NOMO-1 treated with DMSO at 0.1 percent for 48 hours (cell line): ENCODE results near the gene TBX2.
"Not testable (repeated sequence)": the region's sequence is repeated elsewhere in the genome, so short reads cannot be mapped to it uniquely, and the experiment has no call there.

ENCODE experiments used
- DNase-seq: peaks from one replicate; lab custom pipeline; 2025; ENCODE audit not compliant: unreplicated experiment; lab: John Stamatoyannopoulos, UW

Gene TBX2

DNA sequence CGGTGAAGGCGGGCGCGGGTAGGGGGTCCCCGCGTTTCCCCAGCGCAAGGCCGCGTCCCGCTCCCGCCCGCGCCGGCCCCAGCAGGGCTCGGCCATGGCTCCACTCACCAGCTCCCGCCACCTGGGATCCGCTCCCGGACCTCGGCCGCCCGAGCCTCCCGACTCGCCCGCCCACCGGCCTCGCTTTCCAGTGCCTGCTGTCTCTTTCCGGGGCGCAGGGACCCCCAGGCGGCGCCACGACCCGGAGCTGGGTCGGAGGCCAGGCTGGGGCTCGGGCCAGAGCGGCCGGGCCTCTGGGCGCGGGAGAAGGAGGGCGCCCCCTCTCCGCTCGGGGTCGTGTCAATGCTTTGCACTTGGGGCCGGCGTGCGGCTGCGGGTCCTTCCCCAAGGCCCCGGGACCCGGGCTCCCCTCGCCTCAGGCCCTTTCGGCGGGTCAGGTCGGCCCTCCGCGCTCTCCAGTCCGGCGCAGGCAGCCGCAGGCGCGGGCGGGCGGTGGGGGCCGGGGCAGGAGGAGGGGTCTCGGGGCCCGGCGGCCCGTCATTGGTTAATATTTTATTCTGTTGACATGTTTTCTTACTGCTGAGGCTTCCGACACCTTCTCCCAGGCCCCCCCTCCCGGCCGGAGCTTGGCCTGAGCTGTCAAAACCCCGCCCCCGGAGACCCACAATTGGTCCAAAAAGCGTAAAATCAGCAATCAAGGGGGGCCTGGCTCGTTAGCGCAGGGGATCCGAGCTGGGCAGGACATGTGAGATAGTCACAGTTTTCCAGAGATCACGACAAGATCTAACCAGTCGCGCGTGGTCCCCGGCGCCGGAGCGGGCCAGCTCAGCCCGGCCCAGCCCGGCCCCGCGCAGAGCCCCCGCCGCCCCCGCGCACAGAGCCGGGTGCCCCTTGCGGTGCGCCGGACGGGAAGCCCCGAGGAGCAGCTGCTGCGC lies at the start of gene TBX2:
TBX2 (plus strand) TSS at position 713 of the 935 bp plus-strand sequence. CDS start 334 bp downstream, outside the sequence.
- no peak for DNase-seq

DNA sequence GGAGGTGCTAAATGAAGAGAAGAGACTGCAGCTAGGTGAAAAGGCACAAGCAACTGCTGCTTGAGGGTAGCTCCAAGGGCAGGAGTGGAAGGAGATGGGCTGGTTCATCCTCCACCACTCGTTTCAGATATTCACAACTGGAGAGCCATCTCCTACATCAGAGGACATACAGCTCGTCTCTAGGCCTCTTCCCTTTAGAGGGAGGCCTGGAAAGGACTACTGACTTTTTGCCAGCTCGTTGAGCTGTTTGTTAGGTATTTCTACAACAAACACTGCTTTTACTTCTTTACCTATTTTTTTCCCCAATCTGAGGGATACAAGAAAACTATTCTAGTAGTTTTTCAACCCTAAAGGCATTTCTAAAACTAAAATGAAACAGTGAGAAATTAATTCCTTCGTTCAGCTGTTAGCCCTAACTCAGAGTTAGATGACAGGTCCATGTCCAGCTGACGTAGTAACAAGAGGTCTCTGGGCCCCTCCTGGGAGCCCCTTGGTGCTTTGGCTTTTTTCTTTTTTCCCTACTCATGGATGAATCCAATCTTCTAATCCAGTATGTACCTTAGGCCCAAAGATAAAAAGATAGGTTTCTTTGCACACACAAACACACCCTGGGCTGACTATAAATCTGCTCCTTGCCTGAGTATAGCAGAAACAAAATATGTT lies 47.8 kb upstream of the TBX2 start:
- DNase-seq, result no peak

DNA sequence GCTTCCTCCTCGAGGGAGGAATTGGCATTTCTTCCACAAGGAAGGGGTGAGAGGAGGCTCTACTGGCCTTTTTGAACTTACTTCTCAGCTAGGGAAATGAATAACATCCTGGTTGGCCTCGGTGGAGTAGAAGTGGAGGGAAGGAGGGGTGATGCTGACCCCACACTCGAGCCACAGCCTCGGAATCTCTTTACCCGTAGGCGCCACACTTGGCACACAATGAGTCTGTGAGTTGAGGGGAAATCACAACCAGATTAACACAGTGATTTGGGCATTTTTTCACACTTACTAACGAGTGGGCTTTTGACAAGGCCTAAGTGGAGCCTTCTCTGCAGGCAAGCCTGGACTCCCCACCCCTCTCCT lies 47.3 kb upstream of the TBX2 start:
- DNase-seq, result no peak

DNA sequence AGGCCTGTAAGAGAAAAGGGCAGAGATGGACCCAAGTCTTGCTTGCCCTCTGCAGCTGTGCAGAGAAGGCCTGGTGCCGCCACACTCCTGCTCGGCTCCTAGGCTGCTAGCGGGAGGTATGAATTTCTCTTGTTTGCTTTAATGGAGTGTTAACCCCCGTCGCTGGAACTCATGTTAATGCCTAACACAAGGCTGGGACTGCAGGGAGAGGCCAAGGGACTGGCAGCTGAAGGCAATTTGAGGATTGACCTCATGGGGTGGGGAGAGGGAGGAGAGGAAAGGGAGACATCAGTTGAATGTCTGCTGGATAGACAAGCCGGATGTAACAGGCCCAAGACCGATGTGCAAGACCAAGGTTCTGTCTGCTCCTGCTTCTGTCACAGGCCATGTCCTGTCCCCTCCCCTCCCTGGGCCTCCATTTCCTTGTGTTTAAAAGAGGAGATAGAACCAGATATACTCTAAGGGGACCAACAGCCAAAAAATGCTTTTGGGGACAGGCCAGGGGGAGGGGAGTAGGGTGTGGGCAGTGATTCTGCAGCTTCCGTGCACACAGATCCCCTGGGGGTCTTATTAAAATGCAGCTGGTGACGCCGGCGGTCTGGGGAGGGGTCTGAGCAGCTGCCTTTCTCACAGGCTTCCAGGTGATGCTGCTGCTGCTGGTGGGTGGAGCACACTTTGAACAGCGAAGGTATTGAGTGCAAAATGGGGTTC lies 46.7 kb upstream of the TBX2 start:
- DNase-seq, result no peak

DNA sequence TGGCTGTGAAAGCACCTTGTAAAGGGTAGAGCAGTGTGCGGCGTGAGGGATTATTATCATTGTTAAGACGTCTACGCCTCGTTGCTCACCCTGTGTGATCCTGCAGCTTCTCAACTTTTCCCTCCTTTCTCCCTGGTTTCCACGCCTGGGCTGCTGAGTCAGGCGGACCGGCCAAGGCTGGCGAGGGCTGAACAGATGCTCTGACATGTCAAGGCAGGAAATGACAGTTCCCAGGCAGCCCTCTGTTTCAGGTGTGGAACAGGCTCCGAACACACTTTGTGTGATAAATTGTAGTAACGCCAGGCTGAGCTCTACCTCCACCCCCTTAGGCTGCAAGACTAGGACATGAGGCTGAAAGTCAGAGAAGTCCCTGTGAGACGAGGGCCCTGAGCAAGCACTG lies 46.0 kb upstream of the TBX2 start:
- DNase-seq, result no peak

GRCh38 chr17:61354895-61355874 lies 44.5 kb upstream of the TBX2 start:
- no peak for DNase-seq

- DNase-seq, result not testable (repeated sequence)
These were observed 42.6 kb upstream of the TBX2 start for GRCh38 chr17:61357061-61357460.

- DNase-seq, result not testable (repeated sequence)
These were observed 40.1 kb upstream of the TBX2 start for GRCh38 chr17:61359513-61359912.

DNA sequence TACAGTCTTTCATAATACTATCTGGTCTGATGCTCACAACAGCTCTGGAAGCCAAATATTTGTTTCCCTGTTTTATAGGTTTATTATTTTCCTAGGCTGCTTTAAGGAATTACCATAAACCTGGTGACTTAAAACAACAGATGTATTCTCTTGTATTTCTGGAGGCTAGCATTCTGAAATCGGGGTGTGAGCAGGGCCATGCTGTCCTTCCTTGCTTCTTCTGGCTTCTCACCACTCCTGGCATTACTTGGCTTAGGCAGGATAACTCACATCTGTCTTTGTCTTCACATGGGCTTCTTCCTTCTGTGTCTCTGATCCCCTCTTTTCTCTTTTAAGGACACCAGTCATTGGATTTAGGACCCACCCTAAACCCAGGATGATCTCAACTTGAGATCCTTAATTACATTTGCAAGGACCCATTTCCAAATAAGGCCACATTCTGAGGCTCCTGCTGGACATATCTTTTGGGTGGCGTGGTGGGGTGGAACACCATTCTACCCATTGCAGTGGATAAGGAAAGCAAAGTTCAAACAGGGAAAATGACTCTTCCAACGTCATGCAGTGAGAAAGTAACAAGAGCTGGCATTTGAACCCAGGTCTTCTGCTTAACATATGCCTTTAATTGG lies 39.2 kb upstream of the TBX2 start:
- no peak for DNase-seq

DNA sequence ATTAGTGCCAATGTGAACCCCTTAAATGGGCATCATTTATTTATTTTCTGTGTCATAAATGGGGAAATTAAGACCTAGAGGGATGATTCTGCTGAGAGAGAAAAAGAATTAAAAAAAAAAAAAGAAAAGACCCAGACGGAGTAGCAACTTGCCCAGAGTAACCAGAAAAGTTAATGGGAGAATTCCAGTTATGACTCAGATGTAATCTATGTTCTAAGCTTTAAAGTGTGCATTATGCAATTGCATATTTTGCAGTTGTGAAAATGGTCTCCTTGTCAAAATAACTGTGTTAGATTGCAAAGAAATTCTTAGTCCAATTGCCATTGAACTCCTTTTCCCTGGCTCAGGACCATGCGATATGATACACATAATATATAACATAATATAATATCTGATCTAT lies 38.6 kb upstream of the TBX2 start:
- no peak for DNase-seq

GRCh38 chr17:61362396-61362795 lies 37.2 kb upstream of the TBX2 start:
- DNase-seq, result no peak

GRCh38 chr17:61362852-61363600 lies 36.6 kb upstream of the TBX2 start:
- DNase-seq, result no peak

GRCh38 chr17:61363601-61364462 lies 35.8 kb upstream of the TBX2 start:
- DNase-seq, result no peak

- no peak for DNase-seq
These were observed 35.2 kb upstream of the TBX2 start for GRCh38 chr17:61364463-61364846.

DNA sequence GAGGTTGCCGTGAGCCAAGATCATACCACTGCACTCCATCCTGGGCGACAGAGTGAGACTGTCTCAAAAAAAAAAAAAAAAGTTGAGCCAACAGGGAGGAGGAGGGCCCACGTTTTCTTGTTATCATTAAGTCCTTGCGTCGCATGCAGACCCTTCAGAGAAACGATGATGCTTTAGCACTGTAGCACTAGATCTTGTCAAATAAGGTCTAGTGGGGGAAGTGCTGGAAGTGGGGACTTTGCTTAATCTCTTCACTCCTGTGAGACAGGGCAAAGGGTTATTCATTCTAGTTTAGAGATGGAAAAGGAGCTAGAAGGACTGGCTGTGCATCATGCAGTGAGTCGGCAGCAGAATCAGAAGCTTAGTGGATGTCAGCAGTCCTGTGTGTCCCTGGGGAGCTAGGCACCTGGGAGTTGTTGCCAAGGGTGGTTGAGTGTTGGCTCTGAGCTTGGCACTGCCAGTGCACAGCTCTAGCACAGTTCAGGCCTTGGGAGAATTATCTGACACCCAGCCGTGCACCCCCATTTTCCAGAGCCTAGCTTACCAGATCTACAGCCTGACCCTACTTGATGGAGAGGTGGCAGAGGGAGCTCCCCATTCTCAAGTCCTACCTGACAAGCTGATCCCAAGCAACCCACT lies 33.4 kb upstream of the TBX2 start:
- DNase-seq, result no peak

DNA sequence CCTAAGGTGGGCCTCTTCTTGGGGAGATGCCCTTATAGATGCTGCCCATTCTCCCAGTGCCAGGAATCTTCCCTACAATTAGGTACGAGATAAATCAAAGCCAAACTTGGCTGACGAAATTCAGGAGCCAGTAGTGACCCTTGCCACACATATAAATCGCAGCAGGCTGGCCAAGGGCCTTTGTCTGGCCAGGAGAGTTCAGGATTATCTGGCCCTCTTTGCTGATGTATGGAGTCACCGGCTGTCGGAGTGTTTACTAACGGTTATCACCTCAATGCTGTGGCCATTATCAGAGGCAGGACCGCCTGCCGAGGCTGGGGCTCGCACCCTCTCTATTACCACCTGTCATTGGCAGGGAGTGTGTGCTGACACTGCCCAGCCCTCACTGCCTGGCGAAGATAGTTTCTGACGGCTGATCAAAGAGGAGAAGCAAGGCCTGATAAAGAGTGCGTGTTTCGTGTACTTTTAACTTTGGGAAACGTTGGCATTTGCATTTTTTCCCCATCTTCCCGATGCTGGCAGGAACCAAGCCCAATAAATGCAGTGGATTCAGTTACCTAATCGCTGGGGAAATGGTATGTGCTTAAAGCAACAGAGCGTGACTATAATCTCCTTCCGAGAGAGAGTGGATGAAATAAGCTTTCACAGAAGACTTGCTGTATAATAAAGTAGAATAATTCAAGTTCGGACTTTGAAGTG lies 32.8 kb upstream of the TBX2 start:
- no peak for DNase-seq

DNA sequence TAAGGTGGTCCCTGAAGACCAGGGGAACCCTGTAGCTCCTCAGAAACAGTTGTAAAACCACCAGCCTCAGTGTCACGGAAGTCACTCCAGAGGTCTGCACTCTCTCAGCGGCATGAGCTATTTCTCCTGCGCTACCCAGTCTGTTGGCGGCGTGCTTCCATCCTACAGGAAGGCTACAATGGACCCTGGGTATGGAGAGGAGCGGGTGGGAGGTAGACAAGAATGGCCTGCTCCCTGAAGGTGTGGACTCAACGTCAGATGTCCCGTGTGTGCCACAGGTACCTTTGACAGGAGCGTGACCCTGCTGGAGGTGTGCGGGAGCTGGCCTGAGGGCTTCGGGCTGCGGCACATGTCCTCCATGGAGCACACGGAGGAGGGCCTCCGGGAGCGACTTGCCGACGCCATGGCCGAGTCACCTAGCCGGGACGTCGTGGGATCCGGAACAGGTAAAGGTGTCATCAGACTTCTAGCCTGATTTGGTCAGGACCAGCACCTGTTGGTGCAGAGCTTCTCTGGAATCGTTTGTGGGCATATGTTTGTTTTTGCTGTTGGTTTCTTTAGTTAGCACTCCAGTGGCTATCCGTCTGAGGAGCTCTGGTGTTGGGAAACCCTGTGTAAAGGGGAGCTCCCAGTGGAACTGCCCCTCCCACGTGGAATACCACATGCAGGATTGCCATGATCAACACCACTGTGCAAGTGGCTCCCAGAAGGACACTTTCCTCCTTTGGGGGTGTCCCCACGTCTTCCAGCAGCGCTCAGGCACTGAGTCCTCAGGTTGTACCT lies 31.4 kb upstream of the TBX2 start:
- DNase-seq, result no peak
